Endothelial cell of umbilical vein (primary cell): ENCODE measurements around the gene NUBP1. TPM values are rescaled to one million over a fixed set of nuclear protein-coding genes. Genes with fewer than 3 reads are reported as not detected.

Experiments
- BruUV-seq: library from RNA; stranded (reverse); fragments of 400-500 nt; replicated peaks from 2 replicates; lab custom pipeline; 2021; lab: Mats Ljungman, UMichigan
- CTCF ChIA-PET: fragments of 300-600, 350-600 bp; sonication (Branson Sonifier 250); formaldehyde crosslinking; loops from one replicate; lab custom pipeline; 2021; ENCODE audit warnings: antibody characterized with exemption, inconsistent platforms; lab: Charles Lee
- POLR2A ChIA-PET: fragments of 300-600, 350-600 bp; sonication (Branson Sonifier 250); formaldehyde crosslinking; loops from one replicate; lab custom pipeline; 2021; ENCODE audit warnings: antibody characterized with exemption, inconsistent platforms; lab: Charles Lee
- DNase-seq: peaks from one replicate; pipeline ENCODE4 v3.0.0-alpha.2; 2011; ENCODE audit warnings: low read depth, low spot score
- FAIRE-seq: peaks from 2 replicates; lab custom pipeline; 2011; peaks lifted over from hg19 to GRCh38; lab: Jason Lieb, UNC
- H2AFZ ChIP-seq: 2 replicates; pipeline ENCODE4 v1.6.0; 2012; ENCODE audit warnings: low read depth, low read length, control low read depth, inconsistent platforms
- H3K27ac ChIP-seq: 2 replicates; pipeline ENCODE4 v1.5.1; 2011; ENCODE audit warnings: low read depth, mild to moderate bottlenecking, control low read depth, low read length, moderate library complexity; ENCODE audit not compliant: insufficient read depth
- H3K27me3 ChIP-seq, 2 experiments: 2 replicates each; pipeline versions ENCODE4 v1.6.0 to v1.6.1; 2011; ENCODE audit warnings: low read length in 2 of 2, mixed read lengths in 1 of 2; ENCODE audit not compliant: control insufficient read depth in 2 of 2, insufficient read depth in 2 of 2
- H3K36me3 ChIP-seq, 2 experiments: 2 replicates in 1 of 2; 3 replicates in 1 of 2; pipeline ENCODE4 v1.5.1; 2011; ENCODE audit warnings: low read length in 2 of 2, mild to moderate bottlenecking in 1 of 2, moderate library complexity in 1 of 2; ENCODE audit not compliant: control insufficient read depth in 2 of 2, insufficient read depth in 2 of 2; ENCODE audit errors: extremely low read depth in 1 of 2
- H3K4me1 ChIP-seq: 3 replicates; pipeline ENCODE4 v1.5.1; 2011; ENCODE audit warnings: mild to moderate bottlenecking, low read length; ENCODE audit not compliant: control insufficient read depth, insufficient read depth; ENCODE audit errors: extremely low read depth
- H3K4me2 ChIP-seq: 2 replicates; pipeline ENCODE4 v1.6.1; 2011; ENCODE audit warnings: low read length, control low read depth, mixed read lengths; ENCODE audit not compliant: insufficient read depth
- H3K4me3 ChIP-seq, 3 experiments: fragments of 200-600 bp in 1 of 3; sonication (generic), shearing (Covaris generic) in 1 of 3; replicated peaks in 1 of 3; 2 replicates each; pipeline ENCODE4 v1.5.1; 2011 to 2016; ENCODE audit warnings: control low read depth in 3 of 3, low read length in 3 of 3, mild to moderate bottlenecking in 2 of 3, inconsistent platforms in 1 of 3, low read depth in 1 of 3, moderate library complexity in 1 of 3; ENCODE audit not compliant: insufficient read depth in 1 of 3
- H3K79me2 ChIP-seq: 2 replicates; pipeline ENCODE4 v1.6.0; 2012; ENCODE audit warnings: low read length, inconsistent platforms; ENCODE audit not compliant: control insufficient read depth, insufficient read depth
- H3K9ac ChIP-seq: replicated peaks from 2 replicates; pipeline ENCODE3; 2011; ENCODE audit warnings: low read length, control low read depth; ENCODE audit not compliant: insufficient read depth; ENCODE audit errors: extremely low read depth
- H3K9me1 ChIP-seq: replicated peaks from 3 replicates; pipeline ENCODE4 v1.6.0; 2011; ENCODE audit warnings: mild to moderate bottlenecking, low read length; ENCODE audit not compliant: control insufficient read depth, insufficient read depth; ENCODE audit errors: extremely low read depth
- H3K9me3 ChIP-seq: replicated peaks from 2 replicates; pipeline ENCODE4 v1.5.1; 2012; ENCODE audit warnings: low read length, inconsistent platforms; ENCODE audit not compliant: control insufficient read depth, insufficient read depth
- H4K20me1 ChIP-seq: replicated peaks from 2 replicates; pipeline ENCODE3; 2011; ENCODE audit warnings: mild to moderate bottlenecking, low read length; ENCODE audit not compliant: control insufficient read depth, insufficient read depth; ENCODE audit errors: extremely low read depth
- EZH2 ChIP-seq: IDR thresholded peaks from 2 replicates; pipeline ENCODE4 v1.6.1; 2012; ENCODE audit warnings: borderline replicate concordance, low read depth, mild to moderate bottlenecking, moderate library complexity, low read length, inconsistent platforms; ENCODE audit not compliant: severe bottlenecking
- FOS ChIP-seq: IDR thresholded peaks from 2 replicates; pipeline ENCODE4 v1.6.1; 2011; ENCODE audit warnings: mild to moderate bottlenecking, low read length, moderate library complexity, borderline replicate concordance; ENCODE audit not compliant: insufficient read depth
- GATA2 ChIP-seq: IDR thresholded peaks from 2 replicates; pipeline ENCODE4 v1.7.0; 2011; ENCODE audit warnings: low read depth, mild to moderate bottlenecking, moderate library complexity, mixed read lengths, low read length; ENCODE audit not compliant: insufficient read length, insufficient read depth
- JUN ChIP-seq: IDR thresholded peaks from 2 replicates; pipeline ENCODE4 v1.6.1; 2011; ENCODE audit warnings: borderline replicate concordance, low read depth; ENCODE audit not compliant: insufficient read length, insufficient read depth
- MYC ChIP-seq: IDR thresholded peaks from one replicate; pipeline ENCODE4 v1.6.1; 2011; ENCODE audit warnings: mild to moderate bottlenecking, low read depth, low read length
- POLR2A ChIP-seq: IDR thresholded peaks from 2 replicates; pipeline ENCODE4 v1.6.1; 2012; ENCODE audit warnings: low read depth, mild to moderate bottlenecking, control low read depth, low read length
- POLR2AphosphoS5 ChIP-seq: IDR thresholded peaks from 2 replicates; pipeline ENCODE4 v1.6.1; 2012; ENCODE audit warnings: low read depth, mild to moderate bottlenecking, control low read depth, low read length, moderate library complexity; ENCODE audit not compliant: insufficient read depth
- dilution Hi-C: fragments of 300-500 bp; cut with MboI; formaldehyde crosslinking; loops from one replicate; pipeline ENCODE4 v1.15.0; 2019; ENCODE audit warnings: low sequenced_read_pairs; ENCODE audit not compliant: extremely low pct_ligation_motif_present
- intact Hi-C: fragments of 100-400 bp; cut with micrococcal nuclease; formaldehyde crosslinking; loops from one replicate; pipeline ENCODE4 v1.10.0; 2022
- polyA plus RNA-seq, 4 experiments: library from polyadenylated mRNA; depleted of rRNA in 3 of 4; stranded (reverse) in 3 of 4; unstranded in 1 of 4; fragments of >200 nt; gene quantifications; 2 replicates each; pipeline versions ENCODE4 v1.2.1 to v1.2.3, GENCODE V29; 2011 to 2012; ENCODE audit warnings: missing spikeins in 1 of 4
- total RNA-seq: library from RNA; stranded (reverse); gene quantifications from 2 replicates; pipeline ENCODE4 v1.2.3, GENCODE V29; 2021
- TF ChIP-seq, protein P1 (sequence below): IDR thresholded peaks from 2 replicates; pipeline ENCODE4 v1.6.1; 2011; ENCODE audit not compliant: insufficient read depth, insufficient read length
- TF ChIP-seq, protein P2 (sequence below), 2 donors: IDR thresholded peaks; 1 replicate in 1 of 2; 2 replicates in 1 of 2; pipeline ENCODE4 v1.5.1; 2011; ENCODE audit warnings: low read length in 2 of 2, mild to moderate bottlenecking in 2 of 2, moderate library complexity in 2 of 2, control low read depth in 1 of 2, inconsistent platforms in 1 of 2, low read depth in 1 of 2; ENCODE audit not compliant: insufficient read depth in 1 of 2; ENCODE audit errors: extremely low read depth in 1 of 2

The NUBP1 gene
- total and polyA plus RNA-seq, 2 donors (not counting 3 experiments of a cell fraction or from before 2014, with no cell fraction given) = 23.6 to 30.8 TPM

DNA sequence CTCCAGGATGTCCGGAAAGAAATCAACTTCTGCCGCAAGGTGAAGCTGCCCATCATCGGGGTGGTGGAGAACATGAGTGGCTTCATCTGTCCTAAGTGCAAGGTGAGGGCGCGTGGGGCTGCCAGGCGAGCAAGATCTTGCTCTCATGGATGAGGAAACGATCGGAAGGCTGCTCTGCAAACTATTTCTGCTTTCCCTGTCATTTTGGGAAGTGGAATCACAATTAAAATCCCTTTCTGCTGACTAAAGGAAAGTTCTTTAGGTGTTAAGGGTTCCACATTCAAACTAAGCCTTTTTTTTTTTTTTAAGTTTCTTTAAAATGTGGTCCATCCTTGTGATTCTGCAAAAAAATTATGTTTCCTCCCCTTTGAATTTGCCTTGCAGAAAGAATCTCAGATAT is 17.7 kb downstream of the NUBP1 start:
- Histone ChIP-seq H3K4me2 (no peak overlapping the region), H3K79me2 (no peaks in the 10 kb centered on the region), H3K27me3 (no peaks in the 10 kb centered on the region), H3K4me1 (no peaks in the 10 kb centered on the region), H3K9me3 (no peaks in the 10 kb centered on the region), H3K9me1 (no peaks in the 10 kb centered on the region), H2AFZ (no peak overlapping the region), H3K36me3 (peaks cover 6 to 37% of the 10 kb centered on the region in 2 experiments), H3K4me3 (no peak overlapping the region), H4K20me1 (no peaks in the 10 kb centered on the region), H3K9ac (no peak overlapping the region), H3K27ac (no peak overlapping the region)
- BruUV-seq = no TSS peak
- intact Hi-C loops = no loop called here
- dilution Hi-C loops = no loop called here
- TF ChIP-seq JUN = no peak
- TF ChIP-seq POLR2AphosphoS5 = no peak
- TF ChIP-seq FOS = no peak
- TF ChIP-seq, protein P1, sequence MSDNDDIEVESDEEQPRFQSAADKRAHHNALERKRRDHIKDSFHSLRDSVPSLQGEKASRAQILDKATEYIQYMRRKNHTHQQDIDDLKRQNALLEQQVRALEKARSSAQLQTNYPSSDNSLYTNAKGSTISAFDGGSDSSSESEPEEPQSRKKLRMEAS = no peak
- TF ChIP-seq EZH2 = no peak
- no peak for TF ChIP-seq MYC
- TF ChIP-seq, protein P2, sequence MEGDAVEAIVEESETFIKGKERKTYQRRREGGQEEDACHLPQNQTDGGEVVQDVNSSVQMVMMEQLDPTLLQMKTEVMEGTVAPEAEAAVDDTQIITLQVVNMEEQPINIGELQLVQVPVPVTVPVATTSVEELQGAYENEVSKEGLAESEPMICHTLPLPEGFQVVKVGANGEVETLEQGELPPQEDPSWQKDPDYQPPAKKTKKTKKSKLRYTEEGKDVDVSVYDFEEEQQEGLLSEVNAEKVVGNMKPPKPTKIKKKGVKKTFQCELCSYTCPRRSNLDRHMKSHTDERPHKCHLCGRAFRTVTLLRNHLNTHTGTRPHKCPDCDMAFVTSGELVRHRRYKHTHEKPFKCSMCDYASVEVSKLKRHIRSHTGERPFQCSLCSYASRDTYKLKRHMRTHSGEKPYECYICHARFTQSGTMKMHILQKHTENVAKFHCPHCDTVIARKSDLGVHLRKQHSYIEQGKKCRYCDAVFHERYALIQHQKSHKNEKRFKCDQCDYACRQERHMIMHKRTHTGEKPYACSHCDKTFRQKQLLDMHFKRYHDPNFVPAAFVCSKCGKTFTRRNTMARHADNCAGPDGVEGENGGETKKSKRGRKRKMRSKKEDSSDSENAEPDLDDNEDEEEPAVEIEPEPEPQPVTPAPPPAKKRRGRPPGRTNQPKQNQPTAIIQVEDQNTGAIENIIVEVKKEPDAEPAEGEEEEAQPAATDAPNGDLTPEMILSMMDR (IDR thresholded peaks at IDR 0.05; ENCODE audit: extremely low read depth in 1 of 2, insufficient read depth in 1 of 2, low read depth in 1 of 2, low read length in 2 of 2) = no peak
- no peak for TF ChIP-seq GATA2
- no peak for TF ChIP-seq POLR2A
- FAIRE-seq (no peak), DNase-seq (no peak)
- ChIA-PET POLR2A (no interaction called here), CTCF (no interaction called here)
